ENCODE data around the gene MALL.

The MALL gene

GRCh38 chr2:110126906-110127305, 11.3 kb upstream of the MALL start:
- no peak for TF ChIP-seq CTCF (IDR thresholded peaks at IDR 0.05; ENCODE audit: low read depth, low read length)
- DNase-seq (ENCODE audit: low read depth in 2 of 2), result no peak
- no peak overlapping the region for H3K4me3 ChIP-seq (replicated peaks in 1 of 2; ENCODE audit: low read depth in 2 of 2, low read length in 2 of 2)

GRCh38 chr2:110126086-110126773, 10.6 kb upstream of the MALL start:
- H3K4me3 ChIP-seq (replicated peaks in 1 of 2; ENCODE audit: low read depth in 2 of 2, low read length in 2 of 2), result no peak overlapping the region
- peak; percentile 14 to 34 for DNase-seq (ENCODE audit: low read depth in 2 of 2)
- TF ChIP-seq CTCF (IDR thresholded peaks at IDR 0.05; ENCODE audit: low read depth, low read length), result no peak

GRCh38 chr2:110124939-110125691, 9.5 kb upstream of the MALL start:
- DNase-seq (ENCODE audit: low read depth in 2 of 2), result peak; percentile 49 to 61
- no peak overlapping the region for H3K4me3 ChIP-seq (replicated peaks in 1 of 2; ENCODE audit: low read depth in 2 of 2, low read length in 2 of 2)
- no peak for TF ChIP-seq CTCF (IDR thresholded peaks at IDR 0.05; ENCODE audit: low read depth, low read length)

- H3K4me3 ChIP-seq (replicated peaks in 1 of 2; ENCODE audit: low read depth in 2 of 2, low read length in 2 of 2), result no peak overlapping the region
- no peak for TF ChIP-seq CTCF (IDR thresholded peaks at IDR 0.05; ENCODE audit: low read depth, low read length)
- DNase-seq (ENCODE audit: low read depth in 2 of 2), result no peak
Measured at GRCh38 chr2:110124038-110124825, 8.6 kb upstream of the MALL start.

- no peak for TF ChIP-seq CTCF (IDR thresholded peaks at IDR 0.05; ENCODE audit: low read depth, low read length)
- DNase-seq (ENCODE audit: low read depth in 2 of 2), result no peak
- H3K4me3 ChIP-seq (replicated peaks in 1 of 2; ENCODE audit: low read depth in 2 of 2, low read length in 2 of 2), result no peak overlapping the region
Measured at GRCh38 chr2:110121592-110121991, 6.0 kb upstream of the MALL start.

GRCh38 chr2:110121052-110121334, 5.4 kb upstream of the MALL start:
- no peak for TF ChIP-seq CTCF (IDR thresholded peaks at IDR 0.05; ENCODE audit: low read depth, low read length)
- DNase-seq (ENCODE audit: low read depth in 2 of 2), result no peak
- H3K4me3 ChIP-seq (replicated peaks in 1 of 2; ENCODE audit: low read depth in 2 of 2, low read length in 2 of 2), result no peak overlapping the region

Data from cardiac fibroblast (primary cell).